ENCODE measurements around the gene TASP1.

- TF ChIP-seq, protein P1, sequence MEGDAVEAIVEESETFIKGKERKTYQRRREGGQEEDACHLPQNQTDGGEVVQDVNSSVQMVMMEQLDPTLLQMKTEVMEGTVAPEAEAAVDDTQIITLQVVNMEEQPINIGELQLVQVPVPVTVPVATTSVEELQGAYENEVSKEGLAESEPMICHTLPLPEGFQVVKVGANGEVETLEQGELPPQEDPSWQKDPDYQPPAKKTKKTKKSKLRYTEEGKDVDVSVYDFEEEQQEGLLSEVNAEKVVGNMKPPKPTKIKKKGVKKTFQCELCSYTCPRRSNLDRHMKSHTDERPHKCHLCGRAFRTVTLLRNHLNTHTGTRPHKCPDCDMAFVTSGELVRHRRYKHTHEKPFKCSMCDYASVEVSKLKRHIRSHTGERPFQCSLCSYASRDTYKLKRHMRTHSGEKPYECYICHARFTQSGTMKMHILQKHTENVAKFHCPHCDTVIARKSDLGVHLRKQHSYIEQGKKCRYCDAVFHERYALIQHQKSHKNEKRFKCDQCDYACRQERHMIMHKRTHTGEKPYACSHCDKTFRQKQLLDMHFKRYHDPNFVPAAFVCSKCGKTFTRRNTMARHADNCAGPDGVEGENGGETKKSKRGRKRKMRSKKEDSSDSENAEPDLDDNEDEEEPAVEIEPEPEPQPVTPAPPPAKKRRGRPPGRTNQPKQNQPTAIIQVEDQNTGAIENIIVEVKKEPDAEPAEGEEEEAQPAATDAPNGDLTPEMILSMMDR (IDR thresholded peaks at IDR 0.05) = no peak
- no peak for TF ChIP-seq ZFX (IDR thresholded peaks at IDR 0.05; ENCODE audit: borderline replicate concordance)
Observed at GRCh38 chr20:13549451-13549850, 89.3 kb downstream of the TASP1 start.
